ENCODE data around the gene DYNLL1.

DNA sequence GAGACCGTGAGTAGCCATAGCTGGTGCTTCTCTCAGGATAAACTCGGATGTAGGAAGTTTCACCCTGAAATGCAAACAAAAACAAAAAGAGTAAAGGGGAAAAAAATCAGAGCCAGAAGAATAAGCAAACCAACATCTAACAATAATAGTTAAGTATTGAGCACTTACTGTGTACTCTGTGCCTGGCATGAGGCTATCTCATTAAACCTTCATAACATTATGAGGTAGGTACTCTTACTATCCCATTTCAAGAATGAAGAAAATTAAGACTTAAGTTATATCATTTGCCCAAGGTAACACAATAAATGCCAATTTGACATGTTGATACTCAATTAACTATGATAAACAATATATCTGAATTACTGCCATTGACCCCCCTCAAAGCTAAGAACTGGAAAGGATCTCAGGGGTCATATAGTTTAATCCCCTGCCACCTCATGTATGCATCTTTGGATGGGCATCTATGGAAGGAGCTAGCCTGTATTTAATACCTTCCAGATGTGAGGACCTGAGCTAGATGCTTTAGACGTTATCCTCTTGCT lies 33.7 kb upstream of the DYNLL1 start:
- TF ChIP-seq EZH2 (IDR thresholded peaks at IDR 0.05): no peak
- TF ChIP-seq POLR2AphosphoS5 (IDR thresholded peaks at IDR 0.05; ENCODE audit: borderline replicate concordance, low read depth, low read length): no peak
- TF ChIP-seq FOXP2 (optimal IDR thresholded peaks at IDR 0.05; ENCODE audit: control extremely low read depth, extremely low read length, insufficient read depth): no peak

Data from SK-N-MC (cell line).